Neural cell (in vitro differentiated cells): ENCODE results near the gene SESN2. TPM values are rescaled to one million over a fixed set of nuclear protein-coding genes. Genes with fewer than 3 reads are reported as not detected.

Experiments
- H2AFZ ChIP-seq: fragments of 200-600, 300-800 bp; sonication (generic), shearing (Covaris generic); 2 replicates; pipeline ENCODE4 v1.6.0; 2014; ENCODE audit warnings: low read depth, mild to moderate bottlenecking, antibody characterized with exemption, low read length, moderate library complexity
- H3F3A ChIP-seq: fragments of 200-600 bp; shearing (Covaris generic); 2 replicates; pipeline ENCODE4 v1.6.1; 2016; ENCODE audit warnings: mild to moderate bottlenecking, moderate library complexity, mixed read lengths, antibody characterized with exemption, low read length; ENCODE audit not compliant: insufficient read depth, poor library complexity, severe bottlenecking
- H3K27ac ChIP-seq: fragments of 200-600, 300-800 bp; sonication (generic), shearing (Covaris generic); 2 replicates; pipeline ENCODE4 v1.5.1; 2014; ENCODE audit warnings: mild to moderate bottlenecking, low read length, moderate library complexity
- H3K27me3 ChIP-seq: fragments of 300-800, 200-600 bp; sonication (generic), shearing (Covaris generic); 2 replicates; pipeline ENCODE4 v1.6.0; 2014; ENCODE audit warnings: mild to moderate bottlenecking, low read depth, low read length, moderate library complexity; ENCODE audit not compliant: insufficient read depth
- H3K36me3 ChIP-seq: fragments of 300-800, 200-600 bp; sonication (generic), shearing (Covaris generic); 2 replicates; pipeline ENCODE4 v1.5.1; 2014; ENCODE audit warnings: mild to moderate bottlenecking, antibody characterized with exemption, low read length, moderate library complexity; ENCODE audit not compliant: insufficient read depth
- H3K4me2 ChIP-seq: fragments of 300-800, 200-600 bp; sonication (generic), shearing (Covaris generic); 2 replicates; pipeline ENCODE4 v1.6.0; 2014; ENCODE audit warnings: mild to moderate bottlenecking, low read length
- H3K4me3 ChIP-seq: fragments of 300-800, 200-600 bp; sonication (generic), shearing (Covaris generic); 2 replicates; pipeline ENCODE4 v1.5.1; 2014; ENCODE audit warnings: mild to moderate bottlenecking, low read length, moderate library complexity
- H3K79me2 ChIP-seq: fragments of 200-600 bp; shearing (Covaris generic); replicated peaks from 2 replicates; pipeline ENCODE4 v1.6.0; 2014; ENCODE audit warnings: mild to moderate bottlenecking, low read length, moderate library complexity; ENCODE audit not compliant: insufficient read depth
- H3K9ac ChIP-seq: fragments of 300-800, 200-600 bp; sonication (generic), shearing (Covaris generic); 2 replicates; pipeline ENCODE4 v1.6.1; 2016; ENCODE audit warnings: mild to moderate bottlenecking, low read length, mixed read lengths
- H3K9me2 ChIP-seq: fragments of 200-600 bp; shearing (Covaris generic); 2 replicates; pipeline ENCODE4 v1.6.1; 2016; ENCODE audit warnings: mild to moderate bottlenecking, low read length, mixed read lengths; ENCODE audit not compliant: insufficient read depth
- H3K9me3 ChIP-seq: fragments of 200-600, 300-800 bp; sonication (generic), shearing (Covaris generic); 2 replicates; pipeline ENCODE4 v1.6.1; 2016; ENCODE audit warnings: mild to moderate bottlenecking, mixed run types, low read length, moderate library complexity, mixed read lengths
- H4K20me1 ChIP-seq: fragments of 200-600 bp; shearing (Covaris generic); 2 replicates; pipeline ENCODE4 v1.6.1; 2016; ENCODE audit warnings: mild to moderate bottlenecking, mixed run types; ENCODE audit not compliant: insufficient read depth
- EP300 ChIP-seq: fragments of 450-650 bp; conservative IDR thresholded peaks from 2 replicates; pipeline ENCODE4 v1.6.1; 2014; ENCODE audit warnings: antibody characterized with exemption, mild to moderate bottlenecking, moderate library complexity; ENCODE audit not compliant: poor library complexity, severe bottlenecking
- EZH2 ChIP-seq: fragments of 200-600, 300-800 bp; shearing (Covaris generic), sonication (generic); IDR thresholded peaks from 2 replicates; pipeline ENCODE4 v1.6.1; 2014; ENCODE audit warnings: antibody characterized with exemption, low read length, borderline replicate concordance, mild to moderate bottlenecking; ENCODE audit not compliant: insufficient read depth, poor library complexity, severe bottlenecking
- MXI1 ChIP-seq: fragments of 450-650 bp; conservative IDR thresholded peaks from 2 replicates; pipeline ENCODE4 v1.6.1; 2014; ENCODE audit warnings: antibody characterized with exemption, mild to moderate bottlenecking; ENCODE audit not compliant: poor library complexity, severe bottlenecking
- POLR2AphosphoS5 ChIP-seq: IDR thresholded peaks from 2 replicates; pipeline ENCODE4 v1.6.1; 2012
- RAD21 ChIP-seq: fragments of 450-650 bp; conservative IDR thresholded peaks from 2 replicates; pipeline ENCODE4 v1.6.1; 2014; ENCODE audit warnings: antibody characterized with exemption, mild to moderate bottlenecking, moderate library complexity
- SMC3 ChIP-seq: fragments of 450-650 bp; conservative IDR thresholded peaks from 2 replicates; pipeline ENCODE4 v1.6.1; 2014; ENCODE audit warnings: antibody characterized with exemption, mild to moderate bottlenecking, moderate library complexity; ENCODE audit not compliant: poor library complexity
- TAF1 ChIP-seq: IDR thresholded peaks from 2 replicates; pipeline ENCODE4 v1.6.1; 2012; ENCODE audit warnings: low read depth
- polyA plus RNA-seq: library from polyadenylated mRNA; depleted of rRNA; stranded (reverse); fragments of >200 nt; gene quantifications from 2 replicates; pipeline ENCODE4 v1.2.3, GENCODE V29; 2014
- TF ChIP-seq, protein P1 (sequence below): fragments of 450-650 bp; IDR thresholded peaks from 2 replicates; pipeline ENCODE4 v1.5.1; 2014; ENCODE audit warnings: antibody characterized with exemption, mild to moderate bottlenecking, moderate library complexity; ENCODE audit not compliant: poor library complexity, severe bottlenecking
- TF ChIP-seq, protein P2 (sequence below): IDR thresholded peaks from 2 replicates; pipeline ENCODE4 v1.6.1; 2012; ENCODE audit warnings: borderline replicate concordance

SESN2 gene
- polyA plus RNA-seq, 1 donor from 2014 or later: 9.3 TPM

DNA sequence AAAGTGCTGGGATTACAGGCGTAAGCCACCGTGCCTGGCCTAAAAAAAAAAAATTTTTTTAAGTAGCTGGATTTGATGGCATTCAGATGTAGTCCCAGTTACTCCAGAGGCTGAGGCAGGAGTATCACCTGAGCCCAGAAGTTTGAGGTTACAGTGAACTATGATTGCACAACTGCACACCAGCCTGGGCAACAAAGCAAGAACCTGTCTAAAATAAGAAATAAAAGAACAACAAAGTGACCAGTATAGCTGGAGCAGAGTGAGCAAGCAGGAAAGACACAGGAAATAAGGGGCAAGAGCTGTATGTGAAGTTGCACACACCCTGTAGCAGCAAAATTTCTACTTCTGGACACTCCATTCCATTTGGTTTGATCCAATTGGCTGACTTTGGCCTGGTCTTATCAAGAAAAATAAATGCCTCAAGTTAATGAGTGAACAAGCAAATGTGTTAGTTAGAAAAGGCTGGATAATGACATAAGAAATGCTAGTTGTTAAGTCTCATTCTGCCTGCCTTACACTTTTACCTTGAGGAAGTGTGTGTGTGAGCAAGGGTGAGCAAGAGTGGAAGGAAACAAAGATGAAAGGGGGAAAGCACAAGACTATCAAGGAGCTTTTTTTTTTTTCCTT lies 15.5 kb upstream of the SESN2 start:
- H3K4me2 ChIP-seq: no peak overlapping the region
- TF ChIP-seq SMC3: no peak
- TF ChIP-seq, protein P1, sequence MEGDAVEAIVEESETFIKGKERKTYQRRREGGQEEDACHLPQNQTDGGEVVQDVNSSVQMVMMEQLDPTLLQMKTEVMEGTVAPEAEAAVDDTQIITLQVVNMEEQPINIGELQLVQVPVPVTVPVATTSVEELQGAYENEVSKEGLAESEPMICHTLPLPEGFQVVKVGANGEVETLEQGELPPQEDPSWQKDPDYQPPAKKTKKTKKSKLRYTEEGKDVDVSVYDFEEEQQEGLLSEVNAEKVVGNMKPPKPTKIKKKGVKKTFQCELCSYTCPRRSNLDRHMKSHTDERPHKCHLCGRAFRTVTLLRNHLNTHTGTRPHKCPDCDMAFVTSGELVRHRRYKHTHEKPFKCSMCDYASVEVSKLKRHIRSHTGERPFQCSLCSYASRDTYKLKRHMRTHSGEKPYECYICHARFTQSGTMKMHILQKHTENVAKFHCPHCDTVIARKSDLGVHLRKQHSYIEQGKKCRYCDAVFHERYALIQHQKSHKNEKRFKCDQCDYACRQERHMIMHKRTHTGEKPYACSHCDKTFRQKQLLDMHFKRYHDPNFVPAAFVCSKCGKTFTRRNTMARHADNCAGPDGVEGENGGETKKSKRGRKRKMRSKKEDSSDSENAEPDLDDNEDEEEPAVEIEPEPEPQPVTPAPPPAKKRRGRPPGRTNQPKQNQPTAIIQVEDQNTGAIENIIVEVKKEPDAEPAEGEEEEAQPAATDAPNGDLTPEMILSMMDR: no peak
- TF ChIP-seq, protein P2, sequence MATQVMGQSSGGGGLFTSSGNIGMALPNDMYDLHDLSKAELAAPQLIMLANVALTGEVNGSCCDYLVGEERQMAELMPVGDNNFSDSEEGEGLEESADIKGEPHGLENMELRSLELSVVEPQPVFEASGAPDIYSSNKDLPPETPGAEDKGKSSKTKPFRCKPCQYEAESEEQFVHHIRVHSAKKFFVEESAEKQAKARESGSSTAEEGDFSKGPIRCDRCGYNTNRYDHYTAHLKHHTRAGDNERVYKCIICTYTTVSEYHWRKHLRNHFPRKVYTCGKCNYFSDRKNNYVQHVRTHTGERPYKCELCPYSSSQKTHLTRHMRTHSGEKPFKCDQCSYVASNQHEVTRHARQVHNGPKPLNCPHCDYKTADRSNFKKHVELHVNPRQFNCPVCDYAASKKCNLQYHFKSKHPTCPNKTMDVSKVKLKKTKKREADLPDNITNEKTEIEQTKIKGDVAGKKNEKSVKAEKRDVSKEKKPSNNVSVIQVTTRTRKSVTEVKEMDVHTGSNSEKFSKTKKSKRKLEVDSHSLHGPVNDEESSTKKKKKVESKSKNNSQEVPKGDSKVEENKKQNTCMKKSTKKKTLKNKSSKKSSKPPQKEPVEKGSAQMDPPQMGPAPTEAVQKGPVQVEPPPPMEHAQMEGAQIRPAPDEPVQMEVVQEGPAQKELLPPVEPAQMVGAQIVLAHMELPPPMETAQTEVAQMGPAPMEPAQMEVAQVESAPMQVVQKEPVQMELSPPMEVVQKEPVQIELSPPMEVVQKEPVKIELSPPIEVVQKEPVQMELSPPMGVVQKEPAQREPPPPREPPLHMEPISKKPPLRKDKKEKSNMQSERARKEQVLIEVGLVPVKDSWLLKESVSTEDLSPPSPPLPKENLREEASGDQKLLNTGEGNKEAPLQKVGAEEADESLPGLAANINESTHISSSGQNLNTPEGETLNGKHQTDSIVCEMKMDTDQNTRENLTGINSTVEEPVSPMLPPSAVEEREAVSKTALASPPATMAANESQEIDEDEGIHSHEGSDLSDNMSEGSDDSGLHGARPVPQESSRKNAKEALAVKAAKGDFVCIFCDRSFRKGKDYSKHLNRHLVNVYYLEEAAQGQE: no peak
- H3K27ac ChIP-seq: no peak overlapping the region
- no peaks in the 10 kb centered on the region for H4K20me1 ChIP-seq
- no peaks in the 10 kb centered on the region for H3K9me3 ChIP-seq
- H3K4me3 ChIP-seq: no peak overlapping the region
- no peaks in the 10 kb centered on the region for H3K79me2 ChIP-seq
- no peak overlapping the region for H2AFZ ChIP-seq
- H3F3A ChIP-seq: no peaks in the 10 kb centered on the region
- no peaks in the 10 kb centered on the region for H3K27me3 ChIP-seq
- no peak overlapping the region for H3K9ac ChIP-seq
- no peaks in the 10 kb centered on the region for H3K9me2 ChIP-seq
- no peaks in the 10 kb centered on the region for H3K36me3 ChIP-seq

DNA sequence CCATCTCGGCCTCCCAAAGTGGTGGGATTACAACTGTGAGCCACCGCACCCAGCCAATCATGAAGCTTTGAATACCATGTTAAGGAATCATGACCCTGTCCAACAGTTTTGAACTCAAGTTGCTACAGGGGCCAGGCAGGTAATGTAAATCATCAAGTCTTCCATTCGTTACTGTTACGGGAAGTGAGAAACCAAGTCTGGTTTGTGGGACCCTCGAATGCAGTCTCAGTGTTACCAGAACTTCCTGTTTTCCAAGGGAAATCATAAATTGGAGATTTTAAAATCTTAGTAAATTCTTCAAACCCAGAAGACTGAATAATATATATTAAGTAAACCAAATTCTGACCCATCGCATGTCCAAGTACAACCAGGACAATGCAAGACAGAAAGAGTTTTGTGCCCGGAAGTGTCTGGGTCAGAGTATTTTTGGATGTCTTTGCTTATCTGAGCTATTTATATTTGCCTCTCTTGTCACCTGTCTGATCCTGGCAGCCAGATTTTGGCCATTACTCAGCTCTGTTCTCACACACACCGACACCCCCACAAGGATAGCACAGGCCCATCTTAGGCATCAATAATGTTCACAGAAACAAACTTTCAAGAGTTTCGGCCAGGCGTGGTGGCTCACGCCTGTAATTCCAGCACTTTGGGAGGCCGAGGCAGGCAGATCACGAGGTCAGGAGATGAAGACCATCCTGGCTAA lies 14.6 kb upstream of the SESN2 start:
- Histone ChIP-seq H3K27ac (no peak overlapping the region), H3K9ac (no peak overlapping the region), H3K9me2 (no peaks in the 10 kb centered on the region), H4K20me1 (no peaks in the 10 kb centered on the region), H3K4me2 (no peak overlapping the region), H3F3A (no peaks in the 10 kb centered on the region), H3K36me3 (no peaks in the 10 kb centered on the region), H2AFZ (no peak overlapping the region), H3K79me2 (no peaks in the 10 kb centered on the region), H3K4me3 (no peak overlapping the region), H3K27me3 (no peaks in the 10 kb centered on the region), H3K9me3 (no peaks in the 10 kb centered on the region)
- TF ChIP-seq SMC3: no peak
- TF ChIP-seq MXI1: no peak

DNA sequence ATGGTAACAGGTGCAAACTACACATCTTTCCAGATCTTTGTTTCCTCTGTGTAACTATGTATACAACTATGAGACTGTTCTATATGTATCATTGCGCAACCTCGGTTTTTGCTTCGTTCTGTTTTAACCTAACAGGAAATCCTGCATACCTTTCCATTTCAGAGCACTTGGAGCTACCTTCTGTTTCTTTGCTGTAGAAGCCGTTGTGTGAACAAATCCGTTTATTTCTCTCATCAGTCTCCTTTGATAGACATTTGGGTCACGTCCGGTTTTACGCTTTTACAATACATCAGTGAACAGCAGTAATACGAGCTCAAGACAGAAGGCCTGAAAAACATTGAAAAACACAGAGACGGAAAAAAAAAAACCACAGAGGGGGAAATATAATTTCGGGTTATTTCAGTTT lies 12.9 kb upstream of the SESN2 start:
- no peaks in the 10 kb centered on the region for H3F3A ChIP-seq
- no peak overlapping the region for H3K4me2 ChIP-seq
- H3K9me2 ChIP-seq: no peaks in the 10 kb centered on the region
- H3K27me3 ChIP-seq: no peaks in the 10 kb centered on the region
- no peaks in the 10 kb centered on the region for H3K79me2 ChIP-seq
- H3K36me3 ChIP-seq: no peaks in the 10 kb centered on the region
- H3K4me3 ChIP-seq: no peak overlapping the region
- H3K9ac ChIP-seq: no peak overlapping the region
- TF ChIP-seq, protein P2: no peak
- TF ChIP-seq EZH2 (no peak), MXI1 (no peak), EP300 (no peak), POLR2AphosphoS5 (no peak), SMC3 (no peak), RAD21 (no peak), TAF1 (no peak)
- TF ChIP-seq, protein P1: no peak
- H4K20me1 ChIP-seq: no peaks in the 10 kb centered on the region
- H3K9me3 ChIP-seq: no peaks in the 10 kb centered on the region
- H2AFZ ChIP-seq: no peak overlapping the region
- H3K27ac ChIP-seq: no peak overlapping the region
